SJSA1 (cell line): ENCODE data around the gene MTMR3. TPM values are rescaled to one million over a fixed set of nuclear protein-coding genes. Genes with fewer than 3 reads are reported as not detected.
"Not testable (repeated sequence)": the region's sequence is repeated elsewhere in the genome, so short reads cannot be mapped to it uniquely, and the experiment has no call there.

ENCODE experiments used
- DNase-seq, 2 experiments: peaks; one replicate each; pipeline ENCODE4 v3.0.0-alpha.2; 2015 to 2020; ENCODE audit warnings: low spot score in 2 of 2, low read depth in 1 of 2
- H3K27ac ChIP-seq: fragments of 250-450 bp; sonication (Bioruptor Pico); 2 replicates; pipeline ENCODE4 v1.5.1; 2020; ENCODE audit warnings: mild to moderate bottlenecking, moderate library complexity
- H3K27me3 ChIP-seq: fragments of 250-450 bp; sonication (Bioruptor Pico); replicated peaks from 2 replicates; pipeline ENCODE4 v1.5.1; 2020; ENCODE audit warnings: mild to moderate bottlenecking, moderate library complexity
- H3K36me3 ChIP-seq: fragments of 250-450 bp; sonication (Bioruptor Pico); 2 replicates; pipeline ENCODE4 v1.5.1; 2020; ENCODE audit warnings: mild to moderate bottlenecking
- H3K4me1 ChIP-seq: fragments of 250-450 bp; sonication (Bioruptor Pico); replicated peaks from 2 replicates; pipeline ENCODE4 v1.6.1; 2021; ENCODE audit warnings: mild to moderate bottlenecking
- H3K4me3 ChIP-seq: fragments of 250-450 bp; sonication (Bioruptor Pico); 2 replicates; pipeline ENCODE4 v1.5.1; 2020; ENCODE audit warnings: mild to moderate bottlenecking
- H3K9me3 ChIP-seq: fragments of 250-450 bp; sonication (Bioruptor Pico); replicated peaks from 2 replicates; pipeline ENCODE4 v1.5.1; 2020; ENCODE audit warnings: mild to moderate bottlenecking
- total RNA-seq: library from RNA; depleted of rRNA; stranded (reverse); fragments of >200 nt; shearing (Covaris generic); gene quantifications from 2 replicates; pipeline ENCODE4 v1.2.3, GENCODE V29; 2014; rRNA removed

The MTMR3 gene
- 25.6 and 26.4 TPM in 2 replicates for total RNA-seq

- no peaks in the 10 kb centered on the region for H3K27me3 ChIP-seq
- H3K27ac ChIP-seq: peak within 1 kb of the TSS; percentile 95
- DNase-seq: peak; percentile 94 to 95
- H3K9me3 ChIP-seq: no peaks in the 10 kb centered on the region
- peaks cover 13% of the 10 kb centered on the region for H3K4me1 ChIP-seq
- peaks cover 4% of the 10 kb centered on the region for H3K36me3 ChIP-seq
- peak within 1 kb of the TSS; percentile 93 for H3K4me3 ChIP-seq
These were observed at the start of gene MTMR3 for GRCh38 chr22:29883045-29883774. TSS of gene MTMR3 (plus strand) at chr22:29883174. CDS start at chr22:29971060, 87,886 bp downstream.

GRCh38 chr22:29833392-29833965 lies 49.5 kb upstream of the MTMR3 start:
- no peak overlapping the region for H3K27ac ChIP-seq
- peaks cover 53% of the 10 kb centered on the region for H3K36me3 ChIP-seq
- H3K27me3 ChIP-seq: no peaks in the 10 kb centered on the region
- no peak for DNase-seq
- peaks cover 43% of the 10 kb centered on the region for H3K4me1 ChIP-seq
- no peak overlapping the region for H3K4me3 ChIP-seq
- no peaks in the 10 kb centered on the region for H3K9me3 ChIP-seq

- Histone ChIP-seq H3K4me3 (no peak overlapping the region), H3K9me3 (no peaks in the 10 kb centered on the region), H3K36me3 (peaks cover 48% of the 10 kb centered on the region), H3K27ac (no peak overlapping the region), H3K4me1 (peaks cover 47% of the 10 kb centered on the region), H3K27me3 (no peaks in the 10 kb centered on the region)
- no peak for DNase-seq
These were observed 48.9 kb upstream of the MTMR3 start for GRCh38 chr22:29834046-29834445.

DNA sequence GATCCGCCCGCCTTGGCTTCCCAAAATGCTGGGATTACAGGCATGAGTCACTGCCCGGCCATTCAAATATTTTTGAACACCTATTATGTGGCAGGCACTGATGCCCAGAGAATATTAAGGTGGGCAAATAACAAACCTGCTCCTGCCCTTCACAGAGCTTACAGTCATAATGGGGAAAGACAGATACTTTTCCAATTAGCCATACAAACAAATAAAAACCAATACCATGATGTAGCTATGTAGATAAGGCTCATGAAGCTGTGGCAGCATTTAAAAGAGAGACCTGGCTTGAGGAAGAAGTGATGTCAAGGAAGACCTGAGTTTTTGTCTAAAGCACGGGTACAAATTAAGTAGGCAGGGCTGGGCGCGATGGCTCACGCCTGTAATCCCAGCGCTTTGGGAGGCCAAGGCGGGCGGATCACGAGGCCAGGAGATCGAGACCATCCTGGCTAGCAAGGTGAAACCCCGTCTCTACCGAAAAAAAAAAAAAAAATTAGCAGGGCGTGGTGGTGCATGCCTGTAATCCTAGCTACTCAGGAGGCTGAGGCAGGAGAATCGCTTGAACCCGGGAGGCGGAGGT lies 46.1 kb upstream of the MTMR3 start:
- H3K27ac ChIP-seq, DNase-seq, H3K9me3 ChIP-seq, H3K27me3 ChIP-seq: not testable (repeated sequence)
- H3K4me3 ChIP-seq: peak overlapping the region; percentile 68
- peaks cover 21% of the 10 kb centered on the region for H3K36me3 ChIP-seq
- H3K4me1 ChIP-seq: peaks cover 30% of the 10 kb centered on the region

DNA sequence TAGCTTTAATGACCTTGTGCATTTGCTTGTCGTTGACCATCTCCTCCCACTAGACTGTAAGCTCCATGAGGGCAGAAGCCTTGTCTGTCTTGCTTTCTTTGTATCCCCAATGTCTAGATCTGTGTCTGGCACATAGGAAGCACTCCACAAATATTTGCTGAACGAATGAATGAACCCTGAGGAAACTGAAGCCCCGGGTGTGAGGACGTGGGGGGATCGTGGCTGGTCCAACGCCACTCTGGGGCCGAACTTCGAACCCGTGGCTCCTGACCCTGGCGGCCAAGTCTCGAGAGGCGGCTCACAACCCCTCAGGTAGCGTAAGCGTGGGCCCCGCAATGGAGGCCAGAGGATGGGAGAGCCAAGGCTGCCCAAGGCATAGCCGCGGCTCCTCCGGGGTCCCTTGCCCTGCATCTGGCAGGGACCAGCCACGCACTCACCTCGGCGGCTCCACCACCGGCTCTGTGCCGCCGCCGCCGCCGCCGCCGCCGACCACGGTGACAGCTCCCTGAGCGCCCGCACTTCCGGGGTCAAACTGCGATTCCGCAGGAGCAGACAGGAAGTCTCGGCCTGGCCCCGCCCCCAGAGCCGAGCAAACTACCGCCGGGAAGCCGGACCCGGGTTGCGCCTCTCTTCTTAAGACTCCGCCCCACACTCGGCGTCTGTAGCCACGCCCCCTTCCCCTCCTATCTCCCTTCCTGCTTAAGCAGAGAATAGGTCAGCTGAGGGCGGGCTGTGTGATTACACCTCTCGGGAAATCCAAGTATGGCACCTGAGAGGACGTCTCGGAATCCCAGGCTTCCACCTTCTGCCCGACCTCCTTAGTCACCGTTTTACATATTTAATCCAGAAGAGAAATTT lies 45.0 kb upstream of the MTMR3 start, which contains the start of gene ASCC2:
Gene ASCC2, minus strand, starts transcription at position 534 of the 858 bp plus-strand sequence. CDS start 5,949 bp downstream, outside the sequence.
- no peaks in the 10 kb centered on the region for H3K9me3 ChIP-seq

DNA sequence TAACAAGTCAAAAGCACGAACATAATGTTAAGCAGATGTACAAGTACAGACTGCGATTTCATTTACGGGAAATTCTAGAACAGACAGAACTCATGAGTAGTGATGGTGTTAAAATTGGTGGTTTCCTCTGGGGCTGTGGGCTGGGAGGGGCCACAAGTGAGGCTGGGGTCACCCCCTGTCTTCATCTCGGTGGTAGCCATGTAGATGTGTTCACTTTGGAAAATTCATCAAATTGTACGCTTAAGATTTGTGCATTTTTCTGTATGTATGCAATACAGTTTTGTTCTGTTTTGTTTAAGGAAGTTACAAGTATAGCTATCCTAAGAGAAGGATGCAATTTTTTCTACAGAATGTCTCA lies 44.4 kb upstream of the MTMR3 start:
- Histone ChIP-seq H3K4me3 (peak overlapping the region; percentile 68), H3K36me3 (peaks cover 7% of the 10 kb centered on the region), H3K27me3 (no peaks in the 10 kb centered on the region), H3K4me1 (peaks cover 34% of the 10 kb centered on the region), H3K27ac (peak overlapping the region; percentile 37; the same call in 1 of the 2 replicates), H3K9me3 (no peaks in the 10 kb centered on the region)
- DNase-seq: no peak

More for the DNA sequence above, 45.0 kb upstream of the MTMR3 start, which contains the start of gene ASCC2:
- Histone ChIP-seq H3K36me3 (peaks cover 12% of the 10 kb centered on the region), H3K4me3 (peak within 1 kb of the TSS; percentile 68), H3K4me1 (peaks cover 30% of the 10 kb centered on the region), H3K27me3 (no peaks in the 10 kb centered on the region), H3K27ac (peak within 1 kb of the TSS; percentile 37)
- DNase-seq: peak; percentile 96 to 99

DNA sequence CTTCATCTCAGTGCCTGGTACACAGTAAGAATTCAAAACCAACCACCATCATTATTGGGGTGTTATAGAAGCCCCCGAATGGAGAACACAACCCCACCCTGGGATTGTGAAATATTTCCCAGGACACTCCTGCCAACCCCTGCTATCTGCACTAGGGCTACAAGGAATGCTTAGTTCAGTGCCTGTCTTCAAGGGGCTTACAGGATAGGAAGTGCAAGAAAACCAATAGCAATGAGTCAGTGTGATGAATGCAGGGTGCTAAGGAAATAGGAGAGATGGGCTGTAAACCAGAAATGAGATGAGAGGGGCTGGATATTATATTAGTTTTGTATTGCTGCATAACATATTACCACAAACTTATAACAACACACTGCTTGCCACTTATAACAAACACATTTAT lies 43.9 kb upstream of the MTMR3 start:
- Histone ChIP-seq H3K9me3 (no peaks in the 10 kb centered on the region), H3K4me1 (peaks cover 37% of the 10 kb centered on the region), H3K27ac (no peak overlapping the region), H3K27me3 (no peaks in the 10 kb centered on the region), H3K36me3 (peaks cover 4% of the 10 kb centered on the region), H3K4me3 (no peak overlapping the region)
- DNase-seq: no peak

DNA sequence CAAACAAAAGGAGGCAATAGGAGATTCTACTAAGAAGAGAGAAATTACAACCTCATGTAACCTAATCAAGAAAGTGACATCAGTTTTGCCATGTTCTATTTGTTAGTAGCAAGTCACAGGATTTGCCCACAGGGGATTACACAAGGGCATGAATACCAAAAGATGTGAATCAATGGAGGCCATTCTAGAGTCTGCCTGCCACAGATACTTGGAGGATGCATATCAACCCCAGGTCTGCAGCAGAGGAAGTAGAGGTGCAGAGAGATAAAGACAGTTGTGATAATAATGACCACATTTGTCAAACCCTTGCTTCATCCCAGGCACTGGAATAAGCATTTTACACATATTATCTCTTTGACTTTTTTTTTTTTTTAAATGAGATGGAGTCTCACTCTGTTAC lies 42.5 kb upstream of the MTMR3 start:
- Histone ChIP-seq H3K27me3 (no peaks in the 10 kb centered on the region), H3K4me3 (no peak overlapping the region), H3K36me3 (no peaks in the 10 kb centered on the region), H3K4me1 (peaks cover 37% of the 10 kb centered on the region), H3K27ac (no peak overlapping the region), H3K9me3 (no peaks in the 10 kb centered on the region)
- DNase-seq: no peak

DNA sequence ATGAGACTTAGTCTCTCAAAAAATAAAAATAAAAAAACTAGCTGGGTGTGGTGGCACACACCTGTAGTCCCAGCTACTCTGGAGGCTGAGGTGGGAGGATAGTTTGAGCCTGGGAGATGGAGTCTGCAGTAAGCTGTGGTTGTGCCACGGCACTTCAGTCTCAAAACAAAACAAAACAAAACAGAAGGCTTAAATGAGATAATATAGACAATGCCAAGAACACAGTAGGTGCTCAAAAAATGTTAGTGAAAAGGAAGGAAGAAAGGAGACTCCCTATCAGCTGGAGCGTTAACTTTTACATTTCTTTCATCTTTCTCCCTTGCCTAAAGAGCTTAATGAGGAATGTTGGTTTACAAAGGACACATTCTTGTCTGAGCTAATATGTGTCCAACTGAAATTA lies 40.8 kb upstream of the MTMR3 start:
- Histone ChIP-seq H3K4me3 (no peak overlapping the region), H3K9me3 (no peaks in the 10 kb centered on the region), H3K4me1 (peaks cover 31% of the 10 kb centered on the region), H3K36me3 (no peaks in the 10 kb centered on the region), H3K27me3 (no peaks in the 10 kb centered on the region), H3K27ac (peak overlapping the region; percentile 90)
- DNase-seq: no peak

DNA sequence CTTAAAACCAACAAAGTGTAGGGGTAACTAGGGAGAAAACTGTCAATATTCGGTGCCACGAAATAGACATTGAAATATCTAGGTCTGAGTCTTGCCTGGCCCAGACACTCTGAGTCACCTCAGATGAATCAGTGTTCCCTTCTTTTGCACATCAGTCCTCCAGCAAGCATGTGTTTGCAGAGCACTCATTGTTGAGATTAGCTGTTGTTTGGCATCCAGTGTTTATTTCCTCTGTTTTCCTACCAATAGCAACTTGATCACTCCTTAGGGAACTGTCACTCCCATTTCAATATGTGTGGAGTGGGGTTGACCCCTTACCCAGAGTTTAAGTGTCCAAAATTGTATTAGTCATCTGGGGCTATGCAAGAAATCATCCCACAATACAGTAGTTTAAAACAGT lies 40.2 kb upstream of the MTMR3 start:
- Histone ChIP-seq H3K4me1 (peaks cover 29% of the 10 kb centered on the region), H3K9me3 (no peaks in the 10 kb centered on the region), H3K4me3 (no peak overlapping the region), H3K36me3 (no peaks in the 10 kb centered on the region), H3K27ac (peak overlapping the region; percentile 90), H3K27me3 (no peaks in the 10 kb centered on the region)
- peak; percentile 89 to 96 for DNase-seq

DNA sequence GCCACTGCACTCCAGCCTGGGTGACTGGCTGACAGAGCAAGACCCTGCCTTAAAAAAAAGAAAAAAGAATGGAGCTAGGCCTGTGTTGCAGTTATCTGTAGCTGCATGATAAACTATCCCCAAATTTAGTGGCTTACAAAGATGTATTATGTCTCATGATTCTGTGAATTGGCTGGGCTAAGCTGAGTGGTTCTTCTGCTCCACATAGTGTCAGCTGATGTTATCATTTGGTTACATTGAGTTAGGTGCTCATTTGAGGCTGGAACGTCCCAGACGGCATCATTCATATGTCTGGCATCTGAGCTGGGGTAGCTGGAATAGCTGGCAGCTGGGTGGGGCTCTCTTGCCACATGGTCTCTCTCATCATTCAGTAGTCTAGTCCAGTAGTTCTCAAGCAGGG lies 36.7 kb upstream of the MTMR3 start:
- no peak for DNase-seq
- H3K9me3 ChIP-seq: no peaks in the 10 kb centered on the region
- no peak overlapping the region for H3K4me3 ChIP-seq
- no peaks in the 10 kb centered on the region for H3K27me3 ChIP-seq
- no peak overlapping the region for H3K27ac ChIP-seq
- H3K4me1 ChIP-seq: peaks cover 46% of the 10 kb centered on the region
- H3K36me3 ChIP-seq: no peaks in the 10 kb centered on the region

DNA sequence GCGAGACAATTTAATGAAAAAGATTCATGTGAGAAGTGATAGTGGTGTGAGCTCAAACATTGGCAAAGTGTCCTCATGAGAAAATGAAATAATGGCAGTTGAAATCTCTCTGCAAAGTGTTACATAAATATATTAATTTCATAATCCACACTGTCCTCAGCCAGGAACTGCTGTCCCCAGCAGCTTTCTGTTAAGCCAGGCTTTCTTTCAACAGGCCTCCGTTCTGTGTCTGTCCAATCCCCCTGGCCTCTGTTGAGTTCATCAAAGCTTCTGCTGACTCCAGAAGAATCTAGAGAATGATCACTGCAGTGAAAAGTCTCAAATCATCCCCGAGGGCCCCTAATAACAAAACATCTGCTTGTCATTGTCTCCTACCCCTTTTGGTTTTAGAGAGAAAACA lies 34.9 kb upstream of the MTMR3 start:
- Histone ChIP-seq H3K9me3 (no peaks in the 10 kb centered on the region), H3K4me1 (peaks cover 36% of the 10 kb centered on the region), H3K4me3 (no peak overlapping the region), H3K27ac (peak overlapping the region; percentile 92), H3K27me3 (no peaks in the 10 kb centered on the region), H3K36me3 (no peaks in the 10 kb centered on the region)
- DNase-seq: no peak

GRCh38 chr22:29854432-29854831 lies 28.5 kb upstream of the MTMR3 start:
- peaks cover 19% of the 10 kb centered on the region for H3K4me1 ChIP-seq
- no peak for DNase-seq
- no peak overlapping the region for H3K4me3 ChIP-seq
- no peaks in the 10 kb centered on the region for H3K27me3 ChIP-seq
- H3K27ac ChIP-seq: no peak overlapping the region
- H3K36me3 ChIP-seq: no peaks in the 10 kb centered on the region
- H3K9me3 ChIP-seq: no peaks in the 10 kb centered on the region
